ENCODE results near the gene CR1L.
"Not testable (repeated sequence)": the region's sequence is repeated elsewhere in the genome, so short reads cannot be mapped to it uniquely, and the experiment has no call there.

DNA sequence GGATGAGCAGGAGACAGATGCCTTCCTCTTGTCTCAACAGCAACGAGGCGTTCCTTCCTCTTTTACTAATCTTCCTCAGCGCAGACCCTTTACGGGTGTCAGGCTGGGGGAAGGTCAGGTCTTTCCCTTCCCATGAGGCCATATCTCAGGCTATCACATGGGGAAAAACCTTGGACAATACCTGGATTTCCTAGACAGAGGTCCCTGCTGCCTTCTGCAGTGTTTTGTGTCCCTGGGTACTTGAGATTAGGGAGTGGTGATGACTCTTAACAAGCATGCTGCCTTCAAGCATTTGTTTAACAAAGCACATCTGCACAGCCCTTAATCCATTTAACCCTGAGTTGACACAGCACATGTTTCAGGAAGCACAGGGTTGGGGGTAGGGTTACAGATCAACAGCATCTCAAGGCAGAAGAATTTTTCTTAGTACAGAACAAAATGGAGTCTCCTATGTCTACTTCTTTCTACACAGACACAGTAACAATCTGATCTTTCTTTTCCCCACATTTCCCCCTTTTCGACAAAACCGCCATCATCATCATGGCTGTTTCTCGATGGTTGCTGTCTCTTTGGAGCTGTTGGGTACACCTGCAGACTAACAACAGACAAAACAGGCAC lies 9.3 kb upstream of the CR1L start:
- TF ChIP-seq, protein P1, sequence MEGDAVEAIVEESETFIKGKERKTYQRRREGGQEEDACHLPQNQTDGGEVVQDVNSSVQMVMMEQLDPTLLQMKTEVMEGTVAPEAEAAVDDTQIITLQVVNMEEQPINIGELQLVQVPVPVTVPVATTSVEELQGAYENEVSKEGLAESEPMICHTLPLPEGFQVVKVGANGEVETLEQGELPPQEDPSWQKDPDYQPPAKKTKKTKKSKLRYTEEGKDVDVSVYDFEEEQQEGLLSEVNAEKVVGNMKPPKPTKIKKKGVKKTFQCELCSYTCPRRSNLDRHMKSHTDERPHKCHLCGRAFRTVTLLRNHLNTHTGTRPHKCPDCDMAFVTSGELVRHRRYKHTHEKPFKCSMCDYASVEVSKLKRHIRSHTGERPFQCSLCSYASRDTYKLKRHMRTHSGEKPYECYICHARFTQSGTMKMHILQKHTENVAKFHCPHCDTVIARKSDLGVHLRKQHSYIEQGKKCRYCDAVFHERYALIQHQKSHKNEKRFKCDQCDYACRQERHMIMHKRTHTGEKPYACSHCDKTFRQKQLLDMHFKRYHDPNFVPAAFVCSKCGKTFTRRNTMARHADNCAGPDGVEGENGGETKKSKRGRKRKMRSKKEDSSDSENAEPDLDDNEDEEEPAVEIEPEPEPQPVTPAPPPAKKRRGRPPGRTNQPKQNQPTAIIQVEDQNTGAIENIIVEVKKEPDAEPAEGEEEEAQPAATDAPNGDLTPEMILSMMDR (IDR thresholded peaks at IDR 0.05) = not testable (repeated sequence)
- TF ChIP-seq ZFX (IDR thresholded peaks at IDR 0.05; ENCODE audit: borderline replicate concordance) = not testable (repeated sequence)

Measured in 22Rv1 (cell line).